ENCODE results near the gene FOXL2.
A peak's percentile ranks its signal among the peaks of the same experiment; 100 is the strongest.

FOXL2 gene

DNA sequence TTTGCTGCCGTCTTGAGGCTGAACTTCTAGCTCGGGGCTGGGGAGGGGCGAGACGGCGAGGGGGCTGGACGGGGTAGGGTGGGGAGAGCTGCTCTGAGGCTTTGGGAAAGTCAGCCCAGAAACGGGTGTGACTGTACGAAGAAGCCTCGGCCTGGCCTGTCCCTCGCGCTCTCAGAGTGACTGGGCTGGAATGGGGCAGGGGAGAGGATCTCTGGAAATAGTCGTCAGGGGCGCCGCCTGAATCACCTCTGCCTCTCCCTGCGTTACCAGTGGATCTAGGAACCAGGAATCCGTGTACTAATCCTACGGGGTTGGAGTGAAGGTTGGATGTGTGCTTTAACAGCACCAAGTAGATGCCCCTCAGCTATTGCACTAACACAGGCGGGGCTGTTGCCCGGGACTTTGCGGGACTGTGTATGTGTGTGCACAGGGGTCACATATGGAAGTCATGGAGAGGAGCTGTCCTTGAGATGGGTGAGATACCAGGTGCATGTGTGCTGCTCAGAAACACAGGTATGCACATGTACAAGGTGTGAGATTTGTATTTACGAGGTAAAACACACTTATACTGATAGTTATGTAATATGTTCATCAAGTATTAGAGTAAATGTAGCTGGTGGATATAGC is 671 bp upstream of the FOXL2 start:
- no peak overlapping the region for H3K27ac ChIP-seq
- no peak overlapping the region for H3K4me2 ChIP-seq
- no peak for TF ChIP-seq Cebpa-rat (IDR thresholded peaks at IDR 0.05)
- no peak overlapping the region for H3K4me3 ChIP-seq
- peaks cover 35% of the 10 kb centered on the region for H3K4me1 ChIP-seq
- H3K36me3 ChIP-seq = no peaks in the 10 kb centered on the region
- peaks cover 3% of the 10 kb centered on the region; the same call in 1 of the 2 replicates for H3K9me3 ChIP-seq
- no peak overlapping the region for H3K9ac ChIP-seq
- H4K20me1 ChIP-seq = peaks cover 95% of the 10 kb centered on the region
- H3K27me3 ChIP-seq = peaks cover 100% of the 10 kb centered on the region

DNA sequence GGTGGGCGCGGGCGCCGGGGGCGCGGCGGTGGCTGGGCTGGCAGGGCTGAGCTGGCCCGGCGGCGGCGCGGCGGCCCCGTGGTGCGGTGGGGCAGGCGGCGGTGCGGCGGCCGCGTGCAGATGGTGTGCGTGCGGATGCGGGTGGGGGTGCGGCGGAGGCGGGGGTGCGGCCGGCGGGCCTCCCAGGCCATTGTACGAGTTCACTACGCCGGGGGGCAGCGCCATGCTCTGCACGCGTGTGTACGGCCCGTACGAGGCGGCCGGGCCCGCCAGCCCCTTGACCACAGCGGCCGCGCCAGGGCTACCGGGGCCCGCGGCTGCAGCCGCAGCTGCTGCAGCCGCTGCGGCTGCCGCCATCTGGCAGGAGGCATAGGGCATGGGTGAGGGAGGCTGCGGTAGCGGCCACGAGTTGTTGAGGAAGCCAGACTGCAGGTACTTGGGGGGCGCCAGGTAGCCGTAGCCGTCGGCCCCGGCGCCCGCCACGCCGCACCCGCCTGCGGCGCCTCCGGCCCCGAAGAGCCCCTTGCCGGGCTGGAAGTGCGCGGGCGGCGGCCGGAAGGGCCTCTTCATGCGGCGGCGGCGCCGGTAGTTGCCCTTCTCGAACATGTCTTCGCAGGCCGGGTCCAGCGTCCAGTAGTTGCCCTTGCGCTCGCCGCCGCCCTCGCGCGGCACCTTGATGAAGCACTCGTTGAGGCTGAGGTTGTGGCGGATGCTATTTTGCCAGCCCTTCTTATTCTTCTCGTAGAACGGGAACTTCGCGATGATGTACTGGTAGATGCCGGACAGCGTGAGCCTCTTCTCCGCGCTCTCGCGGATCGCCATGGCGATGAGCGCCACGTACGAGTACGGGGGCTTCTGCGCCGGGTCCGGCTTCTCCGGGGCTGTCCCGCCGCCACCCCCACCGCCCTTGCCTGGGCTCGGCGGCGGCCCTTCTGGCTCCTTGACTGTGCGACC is 951 bp downstream of the FOXL2 start:
- H3K27ac ChIP-seq = no peak overlapping the region
- H3K4me1 ChIP-seq = peaks cover 35% of the 10 kb centered on the region
- peaks cover 100% of the 10 kb centered on the region for H3K27me3 ChIP-seq
- H3K4me2 ChIP-seq = peak overlapping the region; percentile 76
- H4K20me1 ChIP-seq = peaks cover 99% of the 10 kb centered on the region
- TF ChIP-seq Cebpa-rat (IDR thresholded peaks at IDR 0.05) = no peak
- peak overlapping the region; percentile 58 for H3K4me3 ChIP-seq
- H3K9me3 ChIP-seq = peaks cover 2% of the 10 kb centered on the region; the same call in 1 of the 2 replicates
- no peaks in the 10 kb centered on the region for H3K36me3 ChIP-seq
- H3K9ac ChIP-seq = no peak overlapping the region

DNA sequence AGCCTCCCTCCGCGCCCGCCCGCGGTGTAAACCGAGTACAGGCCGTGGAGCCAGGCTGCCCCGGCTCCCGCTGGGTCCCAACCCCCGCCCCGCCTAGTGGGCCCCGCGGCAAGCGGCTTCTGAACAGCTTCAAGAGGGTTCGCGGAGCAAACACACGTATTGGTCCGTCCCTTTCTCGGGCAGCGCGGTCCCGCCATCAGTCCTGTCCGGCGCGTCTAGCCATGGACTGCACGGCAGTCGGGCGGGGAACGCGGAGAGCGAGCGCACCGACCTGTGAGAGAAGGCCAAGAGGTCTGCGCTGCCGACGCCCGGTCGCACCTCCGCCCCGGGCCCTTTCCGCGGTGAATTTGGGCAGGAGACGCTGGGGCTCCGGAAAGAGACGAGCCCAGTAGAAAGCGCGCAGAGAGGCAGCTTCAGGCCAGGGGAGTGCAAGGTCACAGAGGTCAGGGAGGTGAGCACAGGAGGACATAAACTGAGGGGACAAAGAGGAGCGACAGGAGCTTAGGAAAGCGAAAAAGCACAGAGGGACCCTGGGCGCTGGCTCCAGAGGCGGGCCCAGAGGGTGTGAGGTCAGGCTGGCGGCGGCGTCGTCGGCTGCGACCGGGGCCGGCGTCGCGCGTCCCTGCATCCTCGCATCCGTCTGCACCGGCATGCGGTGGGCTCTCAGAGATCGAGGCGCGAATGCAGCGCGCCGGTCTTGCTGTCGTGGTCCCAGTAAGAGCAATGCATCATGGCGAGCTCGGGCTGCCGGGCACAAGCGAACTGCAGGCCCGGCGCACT is 1.8 kb downstream of the FOXL2 start:
- peak overlapping the region; percentile 76 for H3K4me2 ChIP-seq

DNA sequence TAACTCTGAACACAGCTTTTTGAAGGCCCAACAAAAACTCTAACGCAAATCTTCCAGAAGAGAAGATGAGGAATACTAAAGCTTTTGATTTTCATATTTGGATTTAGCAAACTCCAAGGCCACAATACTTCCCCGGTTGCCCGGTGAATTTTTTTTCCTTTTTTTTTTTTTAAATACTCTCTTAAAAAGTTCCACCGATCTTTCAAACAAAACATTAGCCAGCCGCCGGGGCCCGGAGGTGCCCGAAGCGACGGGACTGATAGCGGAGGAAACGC is 2.3 kb downstream of the FOXL2 start:
- peaks cover 100% of the 10 kb centered on the region for H3K27me3 ChIP-seq
- no peaks in the 10 kb centered on the region for H3K9me3 ChIP-seq
- no peak overlapping the region for H3K9ac ChIP-seq
- H3K36me3 ChIP-seq = no peaks in the 10 kb centered on the region
- H3K4me3 ChIP-seq = 0 out of 2 replicates have a peak overlapping the region, but pooled peaks have one; percentile 58
- peaks cover 99% of the 10 kb centered on the region for H4K20me1 ChIP-seq
- no peak for TF ChIP-seq Cebpa-rat (IDR thresholded peaks at IDR 0.05)
- peak overlapping the region; percentile 76; the same call in 1 of the 2 replicates for H3K4me2 ChIP-seq
- H3K27ac ChIP-seq = no peak overlapping the region
- peaks cover 28% of the 10 kb centered on the region for H3K4me1 ChIP-seq

More for the DNA sequence above, 1.8 kb downstream of the FOXL2 start:
- H3K9me3 ChIP-seq = no peaks in the 10 kb centered on the region
- peak overlapping the region; percentile 58 for H3K4me3 ChIP-seq
- no peaks in the 10 kb centered on the region for H3K36me3 ChIP-seq
- no peak overlapping the region for H3K9ac ChIP-seq
- no peak for TF ChIP-seq Cebpa-rat (IDR thresholded peaks at IDR 0.05)
- peaks cover 100% of the 10 kb centered on the region for H3K27me3 ChIP-seq
- H3K27ac ChIP-seq = no peak overlapping the region
- peaks cover 32% of the 10 kb centered on the region for H3K4me1 ChIP-seq
- H4K20me1 ChIP-seq = peaks cover 99% of the 10 kb centered on the region

DNA sequence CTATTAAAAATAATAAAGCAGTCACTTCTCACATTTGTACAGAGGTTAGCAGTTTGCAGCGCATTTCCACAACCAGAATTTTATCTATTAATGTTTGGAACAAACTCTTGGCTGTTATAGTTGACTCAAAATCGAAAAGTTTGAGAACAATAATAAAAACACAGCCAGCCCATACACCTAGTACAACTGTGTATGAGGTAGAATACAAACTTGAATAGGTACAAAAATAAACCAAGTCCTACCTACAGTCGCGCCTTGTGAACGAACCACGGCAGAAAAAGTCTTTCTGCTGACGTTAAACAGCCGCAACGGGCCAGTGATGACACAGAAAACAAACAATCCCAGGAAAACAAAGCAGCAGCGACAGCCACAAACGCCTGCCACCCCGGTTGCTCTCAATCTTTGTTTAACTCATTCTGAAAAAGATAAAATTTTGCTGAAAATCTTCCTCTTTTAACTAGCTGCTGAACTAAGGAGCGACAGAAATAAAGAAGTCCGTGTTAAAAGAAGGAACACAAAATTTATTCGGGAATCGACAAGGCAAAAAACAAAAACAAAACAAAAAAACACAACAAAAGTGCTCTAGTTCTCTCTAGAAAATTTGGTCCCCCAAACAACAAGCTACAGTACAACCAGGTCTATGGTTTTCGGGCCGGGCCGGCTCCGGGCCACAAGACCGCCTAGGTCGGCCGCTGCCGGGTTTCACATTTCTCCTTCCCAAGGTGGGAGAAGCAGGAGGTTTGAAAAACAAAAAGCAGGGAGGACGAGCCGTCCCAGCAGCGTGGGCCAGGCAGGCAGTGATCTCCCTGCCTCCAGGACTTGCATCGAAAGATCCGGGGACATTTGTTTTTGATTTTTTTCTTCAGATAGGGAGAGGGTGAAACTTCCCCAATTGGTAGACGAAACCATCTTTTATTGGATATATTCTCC is 2.9 kb downstream of the FOXL2 start:
- no peak for TF ChIP-seq Cebpa-rat (IDR thresholded peaks at IDR 0.05)

DNA sequence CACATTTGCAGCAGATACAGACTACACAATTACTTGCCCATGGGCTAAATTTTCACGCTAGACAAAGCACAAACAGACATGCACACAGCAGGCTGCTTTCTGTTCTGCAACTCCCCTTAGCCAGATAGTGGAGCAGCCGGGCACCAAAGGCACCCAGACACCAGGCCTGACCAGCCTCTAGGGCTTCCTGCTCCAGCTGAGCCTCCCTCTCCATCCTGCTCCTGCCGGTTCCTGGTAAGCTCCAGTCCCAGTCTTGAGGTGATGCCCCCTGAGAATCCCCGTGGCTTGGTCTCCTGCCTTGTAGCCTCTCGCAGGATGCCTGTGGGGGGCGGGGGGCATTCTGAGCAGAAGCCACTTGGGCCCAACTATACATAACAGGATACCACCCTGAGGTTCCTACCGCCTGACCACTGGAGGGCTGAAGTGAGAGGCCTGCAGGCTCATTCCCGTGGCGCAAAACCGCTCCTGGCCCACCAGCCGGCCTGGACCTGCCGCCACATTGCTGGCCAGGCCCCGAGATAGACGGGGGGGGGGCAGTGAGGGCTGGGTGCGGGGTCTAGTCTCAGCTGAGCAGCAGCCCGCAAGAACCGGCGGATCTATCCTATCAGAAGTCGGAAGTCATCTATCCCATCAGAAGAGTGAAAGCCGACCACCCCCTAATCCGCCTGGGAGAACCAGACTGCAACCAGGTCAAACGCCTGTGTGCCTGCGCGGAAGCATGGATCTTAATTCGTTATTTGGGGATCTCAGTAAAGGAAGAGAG is 3.9 kb downstream of the FOXL2 start:
- peaks cover 39% of the 10 kb centered on the region for H3K4me1 ChIP-seq

More for the DNA sequence above, 2.9 kb downstream of the FOXL2 start:
- Histone ChIP-seq H3K36me3 (no peaks in the 10 kb centered on the region), H3K27ac (no peak overlapping the region), H3K27me3 (peaks cover 100% of the 10 kb centered on the region), H4K20me1 (peaks cover 99% of the 10 kb centered on the region), H3K9me3 (no peaks in the 10 kb centered on the region), H3K4me1 (peaks cover 34% of the 10 kb centered on the region), H3K9ac (no peak overlapping the region), H3K4me3 (no peak overlapping the region), H3K4me2 (no peak overlapping the region)

DNA sequence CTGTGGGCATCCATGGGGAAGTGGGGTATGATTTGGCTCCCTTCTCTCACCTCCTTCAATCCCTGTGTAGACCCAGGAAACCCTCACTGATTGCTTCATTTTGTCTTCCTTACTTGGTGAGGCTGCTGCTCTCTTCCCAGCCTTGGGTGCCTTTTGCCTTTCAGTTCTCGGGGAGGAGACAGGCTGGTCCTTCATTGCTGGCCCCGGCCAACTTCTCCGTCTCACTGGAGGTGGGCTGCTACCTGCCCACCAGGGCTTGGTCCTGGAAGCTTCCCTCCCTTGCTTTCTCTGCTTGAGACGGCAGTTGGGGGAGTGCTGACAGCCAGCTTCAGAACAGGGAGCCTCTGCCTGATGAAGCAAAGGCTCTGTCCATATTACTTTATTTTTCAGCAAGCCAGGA is 4.7 kb downstream of the FOXL2 start:
- Histone ChIP-seq H3K27ac (no peak overlapping the region), H3K9ac (no peak overlapping the region), H3K27me3 (peaks cover 100% of the 10 kb centered on the region), H3K9me3 (no peaks in the 10 kb centered on the region), H3K4me2 (no peak overlapping the region), H3K4me1 (peaks cover 44% of the 10 kb centered on the region), H4K20me1 (peaks cover 99% of the 10 kb centered on the region), H3K36me3 (no peaks in the 10 kb centered on the region), H3K4me3 (no peak overlapping the region)
- no peak for TF ChIP-seq Cebpa-rat (IDR thresholded peaks at IDR 0.05)

More for the DNA sequence above, 3.9 kb downstream of the FOXL2 start:
- no peak for TF ChIP-seq Cebpa-rat (IDR thresholded peaks at IDR 0.05)
- Histone ChIP-seq H3K36me3 (no peaks in the 10 kb centered on the region), H3K4me2 (no peak overlapping the region), H3K9ac (no peak overlapping the region), H3K27me3 (peaks cover 100% of the 10 kb centered on the region), H4K20me1 (peaks cover 99% of the 10 kb centered on the region), H3K9me3 (no peaks in the 10 kb centered on the region), H3K27ac (no peak overlapping the region), H3K4me3 (no peak overlapping the region)

DNA sequence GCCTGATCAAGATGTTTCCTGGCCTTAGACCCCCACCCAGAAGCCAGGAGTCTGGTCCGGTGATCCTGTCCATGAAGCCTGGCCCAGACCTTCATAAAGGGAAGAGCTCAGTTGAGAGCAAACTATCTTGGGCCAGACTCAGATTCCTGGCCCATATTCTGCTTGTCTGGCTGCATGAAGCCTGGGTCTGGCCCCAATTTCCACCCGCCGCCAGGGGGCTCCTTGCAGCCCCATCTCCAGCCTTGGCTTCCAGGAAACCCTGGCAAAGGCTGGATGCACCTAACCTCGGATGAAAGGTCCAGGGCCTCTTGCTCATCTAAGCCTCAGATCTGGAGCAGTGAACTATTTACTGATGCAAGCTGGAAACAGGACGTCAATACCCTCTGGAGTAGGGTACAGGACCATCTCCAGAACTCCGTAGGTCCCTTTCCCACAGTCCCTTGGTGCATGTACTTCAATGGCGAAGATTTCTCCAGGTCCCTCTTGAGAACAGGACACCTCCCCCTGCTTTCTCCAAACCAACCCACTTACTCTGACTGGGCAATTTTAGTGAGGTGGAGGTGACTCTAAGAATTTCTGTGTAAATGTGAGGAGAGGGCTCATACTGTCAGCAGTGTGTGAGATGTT is 5.6 kb downstream of the FOXL2 start:
- Histone ChIP-seq H3K27ac (no peak overlapping the region), H3K9me3 (peaks cover 8% of the 10 kb centered on the region), H3K9ac (no peak overlapping the region), H3K4me2 (no peak overlapping the region), H3K36me3 (no peaks in the 10 kb centered on the region), H3K4me1 (peaks cover 35% of the 10 kb centered on the region), H3K27me3 (peaks cover 100% of the 10 kb centered on the region), H3K4me3 (no peak overlapping the region), H4K20me1 (peaks cover 99% of the 10 kb centered on the region)
- no peak for TF ChIP-seq Cebpa-rat (IDR thresholded peaks at IDR 0.05)
